Breast epithelium (tissue), 3 donors: ENCODE measurements around the gene TMEM26.

Source experiments
- CTCF ChIP-seq, 3 donors: fragments of 450-650 bp; IDR thresholded peaks; one replicate each; pipeline ENCODE4 v1.5.1; 2016 to 2017; ENCODE audit warnings: antibody characterized with exemption in 3 of 3, mild to moderate bottlenecking in 3 of 3, moderate library complexity in 3 of 3
- POLR2A ChIP-seq: fragments of 450-650 bp; IDR thresholded peaks from one replicate; pipeline ENCODE4 v1.6.1; 2016; ENCODE audit warnings: antibody characterized with exemption, mild to moderate bottlenecking, moderate library complexity
- POLR2AphosphoS5 ChIP-seq, 3 donors: sonication (generic); formaldehyde crosslinking; IDR thresholded peaks; one replicate each; pipeline ENCODE4 v1.6.1; 2017; ENCODE audit warnings: antibody characterized with exemption in 3 of 3

GRCh38 chr10:61456095-61456789, 3.1 kb upstream of the TMEM26 start:
- no peak for TF ChIP-seq POLR2A
- no peak for TF ChIP-seq CTCF (IDR thresholded peaks at IDR 0.05)
- no peak for TF ChIP-seq POLR2AphosphoS5 (IDR thresholded peaks at IDR 0.05)
